HG02840 (cell line): ENCODE results near the gene SHROOM3.
"Not testable (repeated sequence)": the region's sequence is repeated elsewhere in the genome, so short reads cannot be mapped to it uniquely, and the experiment has no call there.

Source experiments
- ATAC-seq: cut with Tn5 transposase; IDR thresholded peaks from one replicate; pipeline ENCODE4 v1.9.1; 2021; ENCODE audit warnings: mild to moderate bottlenecking, moderate library complexity, moderate number of reproducible peaks; ENCODE audit not compliant: unreplicated experiment, low FRiP score

The SHROOM3 gene

DNA sequence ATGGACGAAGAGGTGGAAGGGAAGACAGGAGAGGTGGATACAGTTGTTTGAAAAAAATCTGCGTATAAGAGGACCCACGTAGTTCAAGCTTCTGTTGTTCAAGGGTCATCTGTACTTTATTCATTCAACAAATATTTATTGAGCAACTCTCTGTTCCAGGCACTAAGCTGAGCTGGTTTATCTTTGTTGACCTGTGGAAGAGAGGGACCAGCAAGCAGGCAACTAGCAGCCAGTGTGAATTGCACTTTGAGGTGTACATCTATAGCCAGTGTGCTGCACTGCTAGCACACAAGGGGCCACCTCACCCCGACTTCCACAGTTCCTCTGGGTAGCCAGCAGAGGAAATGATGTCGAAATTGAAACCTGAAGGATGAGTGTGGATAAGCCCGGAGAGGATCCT, 271.6 kb downstream of the SHROOM3 start:
- ATAC-seq, result no peak

DNA sequence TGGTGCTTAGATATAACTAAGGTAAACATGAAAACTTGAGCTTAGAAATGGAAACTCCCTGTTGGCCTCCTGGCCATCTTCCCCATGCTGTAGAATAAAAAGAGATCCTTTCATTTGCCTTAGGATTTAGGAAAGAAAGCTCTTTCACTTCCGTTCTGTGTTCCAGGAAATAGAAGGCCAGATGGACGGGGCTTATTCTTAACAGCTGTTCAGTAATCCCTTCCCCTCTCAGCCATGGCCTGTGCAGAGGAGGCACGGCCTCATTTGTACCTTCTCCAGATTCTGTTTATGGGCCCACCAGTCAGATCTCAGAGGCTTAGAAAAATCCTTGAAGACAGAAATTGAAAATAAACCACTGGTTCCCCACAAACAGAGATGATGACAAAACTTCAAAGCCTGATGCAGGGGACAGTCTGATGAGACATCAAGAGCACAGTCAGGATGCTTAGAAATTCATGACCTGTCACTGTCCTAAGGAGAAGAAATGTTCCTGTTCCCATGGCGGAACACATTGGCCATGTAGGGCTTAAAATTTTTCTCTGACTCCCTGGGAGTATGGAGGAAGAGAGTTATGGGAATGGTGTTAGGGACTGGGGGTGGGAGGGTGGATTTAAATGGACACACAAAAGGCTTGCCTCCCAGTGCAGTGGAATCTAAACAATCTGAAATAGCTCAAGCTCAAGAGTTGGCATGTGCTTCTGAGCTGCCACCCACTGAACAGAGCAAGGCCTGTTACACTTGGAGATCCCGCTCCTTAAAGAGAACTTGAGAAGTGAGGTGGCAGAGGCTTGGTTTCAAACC, 274.1 kb downstream of the SHROOM3 start:
- ATAC-seq, result no peak

DNA sequence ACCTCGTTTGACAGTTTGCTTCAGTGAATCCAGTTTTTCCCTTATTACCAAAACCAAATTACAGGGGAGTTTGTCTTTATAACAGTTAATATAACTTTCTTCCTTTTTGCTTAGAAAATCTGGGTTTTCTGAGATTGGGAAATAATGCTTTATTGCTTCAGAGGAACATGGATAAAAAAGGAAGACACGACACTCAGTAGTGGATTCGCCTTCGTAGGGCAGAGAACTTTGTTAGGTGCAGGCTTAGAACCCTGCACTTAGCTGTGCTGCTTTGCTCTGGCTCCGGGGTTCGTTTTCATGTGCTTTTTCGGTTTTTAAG, 274.7 kb downstream of the SHROOM3 start:
- ATAC-seq, result no peak

DNA sequence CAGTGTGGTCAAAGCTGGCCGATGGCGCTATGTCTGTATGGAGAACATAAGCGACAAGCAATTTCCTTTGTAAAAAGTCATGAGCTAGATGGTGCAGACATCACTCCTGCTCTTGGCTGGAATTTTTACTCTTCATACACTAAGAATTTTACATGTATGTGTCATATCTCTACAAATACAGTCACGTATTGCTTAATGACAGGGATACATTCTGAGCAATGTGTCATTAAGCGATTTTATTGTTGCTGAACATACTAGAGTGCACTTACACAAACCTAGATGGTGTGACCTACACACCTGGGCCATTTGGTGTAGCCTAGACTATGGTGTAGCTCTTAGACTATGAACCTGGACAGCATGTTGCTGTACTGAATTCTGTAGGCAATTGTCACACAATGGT, 277.5 kb downstream of the SHROOM3 start:
- ATAC-seq, result no peak

DNA sequence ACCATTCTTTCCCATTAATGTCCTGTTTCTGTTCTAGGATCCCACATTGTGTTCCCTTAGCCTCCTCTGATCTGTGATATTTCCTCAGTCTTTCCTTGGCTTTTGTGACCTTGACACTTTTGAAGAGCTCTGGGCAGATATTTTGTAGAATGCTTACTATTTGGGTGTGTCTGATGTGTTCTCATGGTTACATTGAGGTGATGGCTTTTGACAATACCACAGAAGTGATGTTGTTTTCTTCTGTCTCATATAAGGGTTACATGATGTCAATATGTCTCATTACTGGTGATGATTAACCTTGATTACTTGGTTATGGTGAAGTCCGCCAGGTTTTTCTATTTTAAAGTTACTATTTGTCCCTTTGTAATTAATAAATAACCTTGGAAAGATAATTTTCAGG, 279.2 kb downstream of the SHROOM3 start:
- ATAC-seq, result no peak

DNA sequence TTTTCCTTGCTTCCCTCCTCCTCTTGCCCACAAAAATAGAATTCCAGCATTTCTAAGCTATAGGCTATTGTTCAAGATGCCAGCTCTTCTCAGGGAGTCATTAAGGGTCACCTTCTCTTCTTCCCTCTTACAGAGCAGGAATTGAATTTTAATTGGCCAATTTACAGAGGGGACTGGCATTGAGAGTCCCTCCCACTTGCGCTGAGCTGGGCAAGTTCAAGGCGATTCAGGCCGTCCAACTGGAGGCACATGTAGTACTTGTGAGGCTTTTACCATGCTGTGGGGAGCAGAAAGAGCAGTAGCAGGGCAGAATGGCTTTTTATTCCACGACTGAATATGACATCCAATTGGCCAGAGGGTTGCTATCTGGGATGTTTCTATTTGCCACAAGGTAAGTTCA, 281.0 kb downstream of the SHROOM3 start:
- no peak for ATAC-seq

DNA sequence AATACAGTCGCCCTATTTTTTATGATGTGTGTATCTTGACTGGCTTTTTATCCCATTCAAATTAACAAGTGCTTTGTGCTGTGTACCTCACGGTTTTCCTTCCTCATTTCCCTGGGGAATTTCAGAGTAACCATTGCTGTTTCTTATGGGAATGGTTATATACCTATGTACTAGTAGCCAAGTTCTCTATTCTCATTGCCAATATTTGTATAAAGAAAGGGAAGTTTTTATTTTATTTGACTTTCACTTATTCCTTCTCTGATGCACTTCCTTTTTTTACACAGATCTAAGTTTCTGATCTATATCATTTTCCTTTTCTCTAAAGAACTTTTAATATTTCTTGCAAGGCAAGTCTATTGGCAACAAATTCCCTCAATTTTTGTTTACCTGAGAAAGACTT, 281.6 kb downstream of the SHROOM3 start:
- ATAC-seq, result no peak

DNA sequence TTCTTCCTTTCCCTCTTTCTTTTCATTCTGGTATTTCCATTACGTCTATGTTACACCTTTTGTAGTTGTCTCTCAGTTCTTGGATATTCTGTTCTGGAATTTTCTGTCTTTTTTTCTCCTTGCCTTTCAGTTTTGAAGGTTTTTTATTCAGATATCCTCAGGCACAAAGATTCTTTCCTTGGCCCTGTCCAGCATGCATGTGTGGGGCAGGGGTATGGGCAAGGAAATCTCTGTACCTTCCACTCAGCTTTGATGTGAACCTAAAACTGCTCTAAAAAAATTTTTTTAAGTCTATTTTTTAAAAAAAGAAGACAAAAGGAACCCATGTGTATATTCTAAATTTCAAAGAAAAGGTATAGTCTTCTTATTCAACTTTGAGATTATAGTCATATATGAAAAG, 282.4 kb downstream of the SHROOM3 start:
- no peak for ATAC-seq

DNA sequence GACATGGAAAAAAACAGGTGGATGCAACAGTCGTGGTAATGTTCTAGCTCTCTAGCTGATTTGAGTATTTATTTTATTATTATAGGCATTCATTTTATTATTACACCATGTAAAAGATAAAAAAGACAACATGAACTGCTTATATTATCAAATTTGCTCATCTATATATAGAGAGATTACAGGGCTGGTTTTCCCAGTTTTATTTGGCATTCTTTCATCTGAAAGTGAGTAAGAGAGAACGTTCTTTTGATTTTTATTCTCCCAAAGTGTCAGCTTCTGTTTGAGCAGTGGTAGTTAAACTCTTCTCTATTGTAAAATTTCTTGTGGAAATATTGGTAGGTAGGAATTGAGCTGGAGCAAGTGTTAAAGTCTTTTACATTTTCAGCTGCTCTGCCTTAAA, 283.0 kb downstream of the SHROOM3 start:
- ATAC-seq, result no peak

DNA sequence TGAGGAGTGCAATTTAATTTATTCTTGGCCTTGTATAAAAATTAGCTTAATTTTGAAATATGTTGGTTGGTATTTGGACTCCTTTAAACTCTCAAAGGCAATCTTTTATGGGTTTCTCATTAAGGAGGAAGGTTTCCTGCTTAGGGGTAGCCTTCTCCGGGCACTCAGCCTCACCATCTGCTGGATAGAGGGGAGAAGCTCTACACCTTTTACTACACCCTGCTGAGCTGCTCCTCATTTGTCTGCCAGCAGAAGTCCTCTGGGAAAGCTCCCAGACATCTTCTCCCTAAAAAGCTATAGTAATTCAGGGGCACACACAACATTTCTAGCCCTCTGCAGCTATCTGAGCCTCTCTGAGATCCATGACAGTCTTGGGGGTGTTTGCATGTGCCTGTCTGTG, 283.8 kb downstream of the SHROOM3 start:
- ATAC-seq, result no peak

DNA sequence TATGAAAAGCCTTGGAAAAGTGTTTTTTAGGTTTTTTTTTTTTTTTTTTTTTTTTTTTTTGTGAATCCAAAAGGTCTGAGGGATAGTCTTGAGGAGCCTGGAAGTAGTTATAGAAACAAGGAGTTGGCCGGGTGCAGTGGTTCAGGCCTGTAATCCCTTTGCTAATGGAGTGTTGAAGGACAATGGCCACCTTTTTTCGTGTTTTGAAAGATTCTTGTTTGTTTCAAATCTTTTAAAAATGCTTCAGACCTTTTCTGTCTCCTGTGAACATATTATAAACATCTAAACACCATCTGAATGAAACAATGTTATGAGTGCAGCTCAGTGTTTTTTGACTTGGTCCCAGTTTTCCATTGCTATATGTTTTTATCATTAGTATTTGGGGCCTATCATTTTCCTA, 285.1 kb downstream of the SHROOM3 start:
- ATAC-seq, result no peak

DNA sequence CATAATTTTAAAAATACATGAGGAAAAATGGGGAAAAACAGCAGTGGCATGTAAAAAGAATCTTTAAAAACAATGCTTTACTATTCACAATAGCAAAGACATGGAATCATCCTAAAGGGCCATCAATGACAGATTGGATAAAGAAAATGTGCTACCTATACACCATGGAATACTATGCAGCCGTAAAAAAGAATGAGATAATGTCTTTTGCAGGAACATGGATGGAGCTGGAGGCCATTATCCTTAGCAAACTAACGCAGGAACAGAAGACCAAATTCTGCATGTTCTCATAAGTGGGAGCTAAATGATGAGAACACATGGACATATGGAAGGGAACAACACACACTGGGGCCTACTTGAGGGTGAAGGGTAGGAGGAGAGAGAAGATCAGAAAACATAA, 287.1 kb downstream of the SHROOM3 start:
- not testable (repeated sequence) for ATAC-seq

DNA sequence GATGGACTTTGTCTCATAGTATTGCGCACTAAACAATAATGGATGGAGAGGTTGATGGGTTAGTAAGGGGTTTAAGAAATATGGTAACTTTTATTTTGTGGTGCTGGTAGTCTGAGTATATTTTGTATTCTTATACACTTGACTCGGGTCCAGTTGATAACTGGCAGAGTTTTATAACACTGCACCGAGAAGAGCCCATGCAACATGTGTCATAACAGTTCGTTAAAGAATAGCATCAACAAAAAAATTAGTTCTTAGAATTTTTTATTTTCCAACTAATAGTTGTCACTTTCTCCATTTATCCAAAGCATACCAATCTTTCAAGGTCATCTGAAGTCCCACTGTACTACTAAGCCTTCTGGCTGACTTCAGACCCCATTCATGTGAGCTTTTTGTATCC, 287.8 kb downstream of the SHROOM3 start:
- no peak for ATAC-seq

DNA sequence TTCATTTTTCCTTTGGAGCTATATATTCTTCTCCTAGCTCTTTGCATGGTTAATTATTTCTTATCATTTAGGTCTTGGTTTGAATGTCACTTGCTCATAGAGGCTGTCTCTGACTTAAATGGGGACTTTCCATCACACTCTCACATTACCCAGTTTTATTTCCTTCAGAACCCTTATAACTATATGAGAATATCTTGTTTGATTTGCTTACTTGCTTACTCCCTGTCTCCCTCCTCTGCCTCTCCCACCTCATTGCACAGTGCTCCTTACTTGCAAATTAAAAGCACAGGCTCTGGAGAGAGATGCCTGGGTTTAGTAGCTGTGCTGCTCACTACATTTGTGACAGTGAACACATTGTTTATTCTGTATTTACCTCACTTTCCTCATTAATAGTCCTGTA, 288.3 kb downstream of the SHROOM3 start:
- ATAC-seq, result no peak

DNA sequence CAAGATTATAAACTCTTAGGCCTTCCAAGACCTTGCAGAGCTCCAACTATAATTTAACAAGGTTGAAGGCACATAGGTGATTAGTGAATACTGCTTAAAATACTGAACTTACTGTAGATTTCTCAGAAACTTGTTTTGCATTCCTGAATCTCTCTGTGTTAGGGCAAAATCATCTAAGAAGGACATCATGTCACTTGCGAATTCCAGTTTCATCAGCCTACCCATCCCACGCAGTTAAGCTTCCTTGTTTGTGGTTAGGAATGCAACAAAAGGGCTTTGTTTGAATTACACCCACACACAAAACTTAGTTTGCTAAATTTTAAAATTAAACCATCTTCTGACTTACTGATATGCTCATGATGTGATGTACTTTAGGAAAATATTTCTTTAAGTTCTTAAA, 288.9 kb downstream of the SHROOM3 start:
- ATAC-seq, result no peak

DNA sequence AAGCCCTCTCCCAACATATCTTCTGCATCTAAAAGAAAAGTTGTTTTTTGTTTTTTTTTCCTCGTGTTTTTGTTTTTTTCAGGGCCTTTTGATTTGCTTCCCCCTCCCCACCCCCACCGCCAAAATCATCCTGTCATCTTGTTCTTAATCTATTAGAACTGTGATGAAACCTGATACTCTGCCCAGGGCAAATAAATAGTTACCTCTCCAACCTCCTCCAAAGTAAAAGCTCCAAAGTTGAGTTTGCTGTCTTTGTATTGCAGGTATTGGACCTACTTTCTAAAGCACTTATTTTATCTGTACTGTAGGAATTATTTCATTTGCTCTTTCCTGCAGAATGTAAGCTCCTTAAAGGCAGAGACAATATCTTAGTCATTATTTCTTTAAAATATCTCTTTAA, 290.0 kb downstream of the SHROOM3 start:
- no peak for ATAC-seq

DNA sequence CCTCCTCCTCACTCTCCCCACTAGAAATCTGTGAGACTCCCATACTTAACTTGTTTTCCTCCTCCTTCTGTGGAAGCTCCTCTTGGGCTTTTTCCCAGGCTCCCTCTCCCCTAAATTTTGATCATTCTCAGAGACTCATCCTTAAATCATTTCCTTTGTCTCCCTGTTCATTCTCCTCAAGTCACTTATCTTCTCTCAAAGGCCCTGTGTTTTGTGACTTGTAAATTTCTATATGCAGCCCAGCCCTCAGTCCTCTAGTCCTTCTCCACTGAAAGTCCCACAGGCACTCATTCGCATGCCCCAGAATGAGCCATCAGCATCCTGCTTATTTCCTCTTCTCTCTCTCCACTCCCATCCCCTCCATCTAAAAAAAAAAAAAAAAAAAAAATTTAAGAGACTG, 291.1 kb downstream of the SHROOM3 start:
- ATAC-seq, result no peak

DNA sequence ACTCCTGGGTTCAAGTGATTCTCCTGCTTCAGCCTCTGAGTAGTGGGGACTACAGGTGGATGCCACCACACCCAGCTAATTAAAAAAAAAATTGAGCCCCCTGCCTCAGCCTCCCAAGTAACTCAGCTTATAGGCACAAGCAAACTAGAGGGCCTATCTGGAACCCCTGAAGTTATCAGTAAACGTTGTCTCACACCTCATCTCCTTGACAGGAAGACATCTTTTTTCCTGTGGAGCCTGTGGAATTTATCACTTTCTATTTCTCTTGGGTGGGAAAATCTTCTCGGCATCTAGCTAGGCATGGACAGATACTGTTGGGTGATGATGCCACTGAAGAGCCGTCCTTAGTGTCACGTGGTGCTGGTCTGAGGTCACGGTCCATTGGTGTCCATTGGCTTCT, 291.6 kb downstream of the SHROOM3 start:
- no peak for ATAC-seq

DNA sequence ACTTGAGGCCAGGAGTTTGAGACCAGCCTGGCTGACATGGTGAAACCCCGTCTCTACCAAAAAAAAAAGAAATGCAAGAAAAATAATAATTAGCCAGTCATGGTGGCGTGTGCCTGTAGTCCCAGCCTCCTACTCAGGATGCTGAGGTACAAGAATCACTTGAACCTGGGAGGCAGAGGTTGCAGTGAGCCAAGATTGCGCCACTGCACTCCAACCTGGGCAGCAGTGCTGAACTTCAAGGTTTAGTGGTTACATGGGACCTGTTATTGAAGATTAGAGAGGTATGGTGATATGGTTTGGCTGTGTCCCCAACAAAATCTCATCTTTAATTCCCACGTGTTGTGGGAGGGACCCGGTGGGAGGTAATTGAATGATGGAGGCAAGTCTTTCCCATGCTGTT, 292.9 kb downstream of the SHROOM3 start:
- not testable (repeated sequence) for ATAC-seq

DNA sequence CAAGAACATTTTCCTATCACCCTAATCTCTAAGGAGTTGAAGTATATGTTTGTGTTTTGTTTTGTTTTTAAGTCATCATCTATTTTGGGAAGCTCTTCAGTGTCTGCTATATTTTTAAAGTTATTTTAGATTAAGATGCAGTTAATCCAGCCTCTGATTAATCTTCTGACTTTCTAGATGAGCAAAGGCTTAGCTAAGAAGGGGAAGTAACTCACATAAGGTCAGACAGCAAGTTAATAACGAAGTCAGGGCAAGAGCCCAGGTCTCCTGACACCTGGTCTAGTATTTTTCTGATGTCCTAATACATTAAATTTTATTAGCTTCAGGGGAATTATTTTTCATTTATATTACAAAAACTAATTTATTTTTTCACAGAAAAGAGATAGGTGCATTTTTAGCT, 294.4 kb downstream of the SHROOM3 start:
- no peak for ATAC-seq

DNA sequence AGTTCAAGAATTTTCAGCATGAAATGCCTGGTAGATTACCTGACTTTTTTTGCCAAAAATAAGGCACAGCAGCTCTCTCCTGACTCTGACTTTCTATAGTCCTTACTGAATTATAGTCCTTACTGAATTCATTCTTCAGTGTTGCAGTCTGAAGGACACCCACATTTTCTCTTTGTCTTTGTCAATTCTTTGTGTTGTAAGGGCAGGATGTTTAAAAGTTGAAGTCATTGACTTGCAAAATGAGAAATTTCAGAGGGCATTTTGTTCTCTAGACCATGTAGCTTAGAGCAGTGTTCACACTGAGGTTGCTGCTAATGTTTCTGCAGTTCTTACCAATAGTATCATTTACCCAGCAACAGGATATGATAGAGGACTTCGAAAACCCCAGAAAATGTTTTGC, 295.0 kb downstream of the SHROOM3 start:
- no peak for ATAC-seq

DNA sequence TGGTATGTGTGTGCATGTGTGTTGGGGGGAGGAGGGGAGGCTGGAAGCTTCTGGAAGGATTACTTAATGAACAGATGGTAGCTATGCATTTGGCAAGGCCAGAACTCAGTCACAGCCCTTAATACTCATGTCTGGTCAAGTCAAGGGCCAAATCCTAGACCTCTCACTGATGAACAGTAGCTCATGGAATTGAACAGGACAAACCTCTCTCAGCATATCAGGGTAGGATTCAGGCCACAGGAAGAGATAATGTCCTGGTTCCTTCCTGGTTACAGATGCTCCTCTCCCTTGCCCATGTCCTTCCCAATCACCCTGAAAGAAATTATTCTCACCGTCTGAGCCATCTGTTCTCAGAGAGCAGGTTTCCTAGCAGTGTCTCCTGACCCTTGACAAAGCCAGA, 297.2 kb downstream of the SHROOM3 start:
- no peak for ATAC-seq
